Measurements from ENCODE around the gene HOXA7.

GRCh38 chr7:27162561-27163287 lies 6.2 kb upstream of the HOXA7 start:
- TF ChIP-seq CTCF (IDR thresholded peaks at IDR 0.05; ENCODE audit: poor library complexity) = no peak
- no peak for TF ChIP-seq EZH2 (IDR thresholded peaks at IDR 0.05; ENCODE audit: borderline replicate concordance)
- TF ChIP-seq EZH2phosphoT487 (IDR thresholded peaks at IDR 0.05; ENCODE audit: low read depth, severe bottlenecking, unreplicated experiment) = no peak
